K562 (cell line): ENCODE data around the gene DNASE1L1. TPM values are rescaled to one million over a fixed set of nuclear protein-coding genes. Genes with fewer than 3 reads are reported as not detected.
A peak's percentile ranks its signal among the peaks of the same experiment; 100 is the strongest.

ENCODE experiments used
- AFF4 ChIP-seq: sonication (generic); formaldehyde crosslinking; IDR thresholded peaks from 2 replicates; pipeline ENCODE4 v1.8.0; 2023; ENCODE audit warnings: mild to moderate bottlenecking, missing genetic modification reagents
- E2F6 ChIP-seq, 2 experiments: IDR thresholded peaks; 2 replicates each; pipeline ENCODE4 v1.6.1; 2011; ENCODE audit warnings: borderline replicate concordance in 1 of 2, control low read depth in 1 of 2, low read depth in 1 of 2, low read length in 1 of 2, mild to moderate bottlenecking in 1 of 2, mixed read lengths in 1 of 2, moderate library complexity in 1 of 2; ENCODE audit not compliant: insufficient read depth in 1 of 2, insufficient read length in 1 of 2, poor library complexity in 1 of 2, severe bottlenecking in 1 of 2; ENCODE audit errors: extremely low read depth in 1 of 2
- GTF2A2 ChIP-seq: IDR thresholded peaks from 2 replicates; pipeline ENCODE4 v1.6.1; 2016; ENCODE audit warnings: mild to moderate bottlenecking, missing genetic modification characterization, missing compliant biosample characterization
- IRF2 ChIP-seq: sonication (generic); formaldehyde crosslinking; IDR thresholded peaks from 2 replicates; pipeline ENCODE4 v1.8.1; 2022; ENCODE audit warnings: mild to moderate bottlenecking, missing genetic modification reagents
- IRF9 ChIP-seq: fragments of 450-650 bp; IDR thresholded peaks from 2 replicates; pipeline ENCODE4 v1.6.1; 2016; ENCODE audit warnings: missing biosample characterization, missing genetic modification characterization
- PHF20 ChIP-seq: fragments of 450-650 bp; IDR thresholded peaks from 2 replicates; pipeline ENCODE4 v1.6.1; 2018; ENCODE audit not compliant: partially characterized antibody
- POLR2G ChIP-seq: fragments of 200-400 bp; formaldehyde crosslinking; IDR thresholded peaks from 2 replicates; pipeline ENCODE4 v1.6.1; 2017; ENCODE audit warnings: low read depth, mild to moderate bottlenecking, antibody characterized with exemption, low read length, moderate library complexity
- RBFOX2 ChIP-seq: fragments of 200-400 bp; formaldehyde crosslinking; IDR thresholded peaks from 2 replicates; pipeline ENCODE4 v1.6.1; 2017; ENCODE audit warnings: low read depth, mild to moderate bottlenecking, low read length, moderate library complexity
- RUNX1 ChIP-seq: sonication (generic); IDR thresholded peaks from 2 replicates; pipeline ENCODE4 v1.6.1; 2016; ENCODE audit warnings: antibody characterized with exemption, low read depth
- ZNF143 ChIP-seq: sonication (generic); formaldehyde crosslinking; IDR thresholded peaks from 2 replicates; pipeline ENCODE4 v1.9.0; 2022; ENCODE audit warnings: mild to moderate bottlenecking, missing genetic modification reagents
- ZNF280A ChIP-seq: fragments of 450-650 bp; IDR thresholded peaks from 2 replicates; pipeline ENCODE4 v1.6.1; 2018; ENCODE audit warnings: mild to moderate bottlenecking, low read depth; ENCODE audit not compliant: partially characterized antibody
- ZNF609 ChIP-seq: sonication (generic); formaldehyde crosslinking; IDR thresholded peaks from 2 replicates; pipeline ENCODE4 v1.8.1; 2023; ENCODE audit warnings: missing genetic modification reagents, mild to moderate bottlenecking, borderline replicate concordance
- ZNF695 ChIP-seq: fragments of 450-650 bp; formaldehyde crosslinking; IDR thresholded peaks from 2 replicates; pipeline ENCODE4 v1.4.0; 2020; ENCODE audit warnings: mild to moderate bottlenecking, moderate library complexity
- polyA plus RNA-seq, 8 experiments: library from polyadenylated mRNA; depleted of rRNA in 4 of 8; stranded (reverse) in 5 of 8; unstranded in 3 of 8; fragments of >200 nt; fragmentation: Nextera tagmentation in 2 of 8; fragmentation: Illumina TruSeq in 1 of 8; extraction: Ambion mirVana in 2 of 8; extraction: Trizol in 1 of 8; gene quantifications; 2 replicates each; pipeline versions ENCODE4 v1.2.1 to v1.2.3, GENCODE V29; 2011 to 2014; ENCODE audit warnings: inconsistent platforms in 1 of 8, missing spikeins in 1 of 8
- total RNA-seq, 7 experiments: library from RNA; depleted of rRNA in 6 of 7; stranded (reverse); fragments of >200 nt in 6 of 7; fragmentation: Illumina TruSeq in 2 of 7; extraction: Trizol in 2 of 7; gene quantifications; 2 replicates each; pipeline versions ENCODE4 v1.2.1 to v1.2.3, GENCODE V29; 2011 to 2021; ENCODE audit warnings: low replicate concordance in 1 of 7

Gene DNASE1L1
- total and polyA plus RNA-seq, 9 of the 15 experiments (the other 6 are each of a cell fraction or from before 2014, with no cell fraction given) = 0.73 to 12.6 (median 7.9) TPM

GRCh38 chrX:154379569-154379951 lies 29.5 kb downstream of the DNASE1L1 start (continued):
- TF ChIP-seq ZNF695 (CRISPR knock-in tag) (no peak), ZNF280A (no peak), RBFOX2 (peak; percentile 67), IRF2 (no peak), RUNX1 (no peak), IRF9 (tag) (no peak), E2F6 (IDR thresholded peaks at IDR 0.05; ENCODE audit: borderline replicate concordance in 1 of 2, extremely low read depth in 1 of 2, insufficient read depth in 1 of 2, insufficient read length in 1 of 2, low read depth in 1 of 2, low read length in 1 of 2, poor library complexity in 1 of 2, severe bottlenecking in 1 of 2) (peak in 1 of 2 experiments; percentile 21), GTF2A2 (tag) (no peak), PHF20 (no peak), POLR2G (peak; percentile 12; the same call in 1 of the 2 replicates), AFF4 (CRISPR knock-in tag) (peak; percentile 75; the same call in 1 of the 2 replicates), ZNF609 (CRISPR knock-in tag) (0 out of 2 replicates have a peak, but pooled peaks have one; percentile 29), ZNF143 (CRISPR knock-in tag) (no peak)
